ENCODE results near the gene SMAD7.

SMAD7 gene

GRCh38 chr18:48929941-48930713 lies 20.6 kb downstream of the SMAD7 start:
- Mint-ChIP-seq H3K4me3 (peak overlapping the region; percentile 77), H3K27ac (peak overlapping the region; percentile 75), H3K9me3 (no peaks in the 10 kb centered on the region)

DNA sequence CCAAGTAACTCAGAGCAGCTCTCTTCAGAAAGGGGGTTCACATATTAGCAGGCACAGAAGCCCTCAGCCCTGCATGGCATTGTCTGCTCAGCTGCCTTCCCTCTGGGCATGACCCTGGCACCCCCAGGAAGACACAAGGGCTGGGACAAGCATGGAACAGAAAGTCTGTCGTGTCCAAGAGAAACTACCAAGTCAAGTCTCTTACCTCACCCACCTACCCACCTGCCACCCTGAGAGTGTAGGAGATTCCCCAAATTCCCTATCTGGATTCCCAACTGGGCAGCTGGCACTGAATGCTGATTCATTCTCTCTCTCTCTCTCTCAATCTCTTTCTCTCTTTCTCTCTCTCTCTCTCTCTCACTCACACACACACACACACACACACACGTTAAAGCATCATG lies 21.6 kb downstream of the SMAD7 start:
- Mint-ChIP-seq H3K27me3 (ENCODE audit: low read depth, poor library complexity) (no peaks in the 10 kb centered on the region), H3K4me1 (peaks cover 98% of the 10 kb centered on the region), H3K4me3 (peak overlapping the region; percentile 77), H3K9me3 (no peaks in the 10 kb centered on the region), H3K27ac (peak overlapping the region; percentile 75), H3K36me3 (ENCODE audit: low read depth) (peaks cover 6% of the 10 kb centered on the region)
- no peak for DNase-seq
- TF ChIP-seq, protein P1, sequence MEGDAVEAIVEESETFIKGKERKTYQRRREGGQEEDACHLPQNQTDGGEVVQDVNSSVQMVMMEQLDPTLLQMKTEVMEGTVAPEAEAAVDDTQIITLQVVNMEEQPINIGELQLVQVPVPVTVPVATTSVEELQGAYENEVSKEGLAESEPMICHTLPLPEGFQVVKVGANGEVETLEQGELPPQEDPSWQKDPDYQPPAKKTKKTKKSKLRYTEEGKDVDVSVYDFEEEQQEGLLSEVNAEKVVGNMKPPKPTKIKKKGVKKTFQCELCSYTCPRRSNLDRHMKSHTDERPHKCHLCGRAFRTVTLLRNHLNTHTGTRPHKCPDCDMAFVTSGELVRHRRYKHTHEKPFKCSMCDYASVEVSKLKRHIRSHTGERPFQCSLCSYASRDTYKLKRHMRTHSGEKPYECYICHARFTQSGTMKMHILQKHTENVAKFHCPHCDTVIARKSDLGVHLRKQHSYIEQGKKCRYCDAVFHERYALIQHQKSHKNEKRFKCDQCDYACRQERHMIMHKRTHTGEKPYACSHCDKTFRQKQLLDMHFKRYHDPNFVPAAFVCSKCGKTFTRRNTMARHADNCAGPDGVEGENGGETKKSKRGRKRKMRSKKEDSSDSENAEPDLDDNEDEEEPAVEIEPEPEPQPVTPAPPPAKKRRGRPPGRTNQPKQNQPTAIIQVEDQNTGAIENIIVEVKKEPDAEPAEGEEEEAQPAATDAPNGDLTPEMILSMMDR (IDR thresholded peaks at IDR 0.05) = no peak

More at GRCh38 chr18:48929941-48930713, 20.6 kb downstream of the SMAD7 start:
- no peaks in the 10 kb centered on the region for H3K27me3 Mint-ChIP-seq (ENCODE audit: low read depth, poor library complexity)
- H3K4me1 Mint-ChIP-seq = peaks cover 98% of the 10 kb centered on the region
- TF ChIP-seq, protein P1 (IDR thresholded peaks at IDR 0.05) = no peak
- DNase-seq = peak; percentile 73
- H3K36me3 Mint-ChIP-seq (ENCODE audit: low read depth) = peaks cover 12% of the 10 kb centered on the region

- Mint-ChIP-seq H3K27ac (peak overlapping the region; percentile 18), H3K36me3 (ENCODE audit: low read depth) (peaks cover 6% of the 10 kb centered on the region), H3K27me3 (ENCODE audit: low read depth, poor library complexity) (no peaks in the 10 kb centered on the region), H3K9me3 (no peaks in the 10 kb centered on the region), H3K4me1 (peaks cover 98% of the 10 kb centered on the region), H3K4me3 (peak overlapping the region; percentile 77)
- TF ChIP-seq, protein P1 (IDR thresholded peaks at IDR 0.05) = no peak
- no peak for DNase-seq
Measured at GRCh38 chr18:48928787-48929186, 22.0 kb downstream of the SMAD7 start.

GRCh38 chr18:48927286-48928080 lies 23.3 kb downstream of the SMAD7 start:
- H3K4me1 Mint-ChIP-seq = peaks cover 100% of the 10 kb centered on the region
- TF ChIP-seq, protein P1 (IDR thresholded peaks at IDR 0.05) = no peak
- no peak for DNase-seq
- H3K27ac Mint-ChIP-seq = peak overlapping the region; percentile 90
- H3K9me3 Mint-ChIP-seq = no peaks in the 10 kb centered on the region
- H3K36me3 Mint-ChIP-seq (ENCODE audit: low read depth) = peaks cover 6% of the 10 kb centered on the region
- H3K27me3 Mint-ChIP-seq (ENCODE audit: low read depth, poor library complexity) = no peaks in the 10 kb centered on the region
- H3K4me3 Mint-ChIP-seq = peak overlapping the region; percentile 77

GRCh38 chr18:48926420-48926857 lies 24.3 kb downstream of the SMAD7 start:
- no peak for DNase-seq
- Mint-ChIP-seq H3K36me3 (ENCODE audit: low read depth) (peaks cover 10% of the 10 kb centered on the region), H3K27ac (peak overlapping the region; percentile 90), H3K27me3 (ENCODE audit: low read depth, poor library complexity) (no peaks in the 10 kb centered on the region), H3K4me1 (peaks cover 100% of the 10 kb centered on the region), H3K4me3 (peak overlapping the region; percentile 56), H3K9me3 (no peaks in the 10 kb centered on the region)
- TF ChIP-seq, protein P1 (IDR thresholded peaks at IDR 0.05) = no peak
